Erythroblast (primary cell): Measurements from ENCODE around the gene PHEX.

ENCODE experiments used
- DNase-seq, 2 experiments: peaks; one replicate each; lab custom pipeline; 2025; lab: John Stamatoyannopoulos, UW
- GATA1 ChIP-seq: IDR thresholded peaks from 2 replicates; pipeline ENCODE4 v1.6.1; 2011; ENCODE audit warnings: low read depth, mild to moderate bottlenecking, control low read depth, low read length, moderate library complexity
- POLR2A ChIP-seq: IDR thresholded peaks from 2 replicates; pipeline ENCODE4 v1.6.1; 2011; ENCODE audit warnings: mild to moderate bottlenecking, low read length

Gene PHEX

GRCh38 chrX:22105231-22105630 lies 73.1 kb downstream of the PHEX start:
- DNase-seq = no peak
- TF ChIP-seq POLR2A = no peak
- no peak for TF ChIP-seq GATA1

GRCh38 chrX:22105971-22106370 lies 73.8 kb downstream of the PHEX start:
- no peak for TF ChIP-seq GATA1
- TF ChIP-seq POLR2A = no peak
- no peak for DNase-seq

DNA sequence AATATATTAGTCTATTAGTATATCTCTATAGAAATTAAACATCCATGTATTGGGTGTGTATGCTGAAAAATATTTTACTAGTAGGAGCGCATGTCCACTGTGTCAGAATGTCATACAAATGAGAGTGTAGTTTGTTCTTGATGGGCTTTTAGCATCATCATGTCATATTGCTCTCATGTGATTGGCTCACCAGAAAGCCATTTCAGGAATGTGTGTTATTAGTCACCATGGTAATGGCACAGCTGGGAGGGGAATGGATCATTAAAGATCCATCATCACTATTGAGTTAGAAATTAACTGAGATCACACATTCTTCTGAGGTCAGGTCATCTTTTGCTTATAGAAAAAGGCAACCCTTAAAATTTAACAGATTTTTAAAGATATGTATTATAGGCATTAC lies 77.3 kb downstream of the PHEX start:
- TF ChIP-seq POLR2A (no peak), GATA1 (no peak)
- DNase-seq = no peak

GRCh38 chrX:22110729-22111494 lies 78.8 kb downstream of the PHEX start:
- no peak for DNase-seq
- no peak for TF ChIP-seq GATA1
- TF ChIP-seq POLR2A = no peak

DNA sequence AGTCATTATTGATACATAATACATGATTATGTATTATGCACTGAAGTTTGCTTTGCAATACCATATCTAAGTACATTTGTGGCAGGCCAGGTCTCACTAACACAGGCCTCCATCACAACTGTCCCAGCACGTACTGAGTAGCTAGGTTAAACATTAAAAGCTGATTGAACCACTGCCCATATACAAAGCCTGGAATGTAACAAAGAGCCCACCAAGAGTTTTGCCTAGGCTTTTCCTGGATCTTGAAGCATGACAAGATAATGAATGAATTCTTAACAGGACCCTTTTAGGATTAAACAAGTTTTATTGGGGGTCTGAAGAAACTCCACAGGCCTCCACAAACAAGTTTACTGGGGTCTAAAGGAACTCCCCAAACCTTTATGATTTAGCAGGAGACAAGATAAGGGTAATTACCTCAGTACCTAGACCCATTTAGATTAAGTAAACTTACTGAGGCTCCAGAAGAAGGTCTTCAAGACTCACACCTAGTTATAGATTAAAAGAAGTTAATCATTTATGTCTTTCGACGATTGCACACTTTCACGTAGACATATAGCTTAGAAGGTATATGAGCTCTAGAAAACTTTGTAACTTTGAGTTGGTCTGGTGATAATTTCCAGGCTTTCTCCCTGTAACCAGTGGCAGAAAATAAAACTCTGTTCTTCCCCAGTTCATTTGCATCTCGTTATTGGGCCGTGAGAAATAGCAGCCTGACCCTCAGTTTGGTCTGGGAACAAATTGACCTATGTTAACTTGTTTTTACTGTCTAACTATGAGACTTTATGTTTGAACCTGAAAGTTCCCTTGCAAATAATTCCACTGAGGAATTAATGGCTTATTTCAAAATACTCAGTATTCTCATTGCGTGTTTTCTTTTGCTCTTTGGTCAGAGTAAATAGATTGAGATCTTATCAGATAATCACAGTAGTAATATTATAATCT lies 84.8 kb downstream of the PHEX start:
- DNase-seq = no peak
- no peak for TF ChIP-seq GATA1
- no peak for TF ChIP-seq POLR2A

- DNase-seq = no peak
- TF ChIP-seq POLR2A (no peak), GATA1 (no peak)
These were observed 85.5 kb downstream of the PHEX start for GRCh38 chrX:22117633-22118032.

GRCh38 chrX:22118161-22118830 lies 86.2 kb downstream of the PHEX start:
- DNase-seq = no peak
- TF ChIP-seq GATA1 (no peak), POLR2A (no peak)

DNA sequence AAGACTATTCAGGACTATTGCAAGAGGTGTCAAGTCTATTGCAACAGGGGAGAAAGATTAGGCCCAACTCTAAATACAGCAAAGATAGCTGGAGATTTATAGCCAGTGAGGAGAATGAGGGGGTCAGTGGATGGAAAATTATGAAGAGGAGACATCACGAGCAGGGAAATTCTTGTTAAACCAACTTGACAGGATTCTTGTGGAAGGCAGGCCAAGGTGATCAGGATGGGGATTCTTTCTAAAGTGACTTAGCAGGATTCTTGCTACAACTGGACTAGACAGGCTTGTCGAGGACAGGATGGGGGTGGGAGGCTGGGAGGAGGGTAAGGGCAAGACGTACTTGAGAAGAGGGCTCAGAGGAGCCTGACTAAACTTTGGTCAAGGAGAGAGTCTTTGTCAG lies 89.0 kb downstream of the PHEX start:
- DNase-seq = no peak
- TF ChIP-seq GATA1 (no peak), POLR2A (no peak)

DNA sequence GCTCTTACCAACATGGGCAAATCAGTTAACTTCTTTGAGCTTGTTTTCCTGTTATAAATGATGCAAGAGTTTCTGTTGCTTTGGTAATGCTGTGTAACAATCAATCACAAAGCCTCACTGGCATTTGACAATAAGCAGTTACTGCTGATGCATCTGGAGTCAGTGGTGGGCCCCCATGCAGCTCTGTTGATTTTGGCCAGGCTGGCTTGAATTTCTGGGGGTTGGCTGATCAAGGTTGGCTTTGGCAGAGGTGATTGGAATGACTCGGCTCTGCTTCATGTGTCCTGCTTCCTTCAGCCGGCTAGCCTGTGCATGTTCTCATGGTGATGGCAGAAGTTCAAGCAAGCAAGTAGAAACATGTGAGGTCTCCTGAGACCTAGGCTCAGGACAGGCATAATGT lies 90.4 kb downstream of the PHEX start:
- no peak for DNase-seq
- TF ChIP-seq GATA1 = no peak
- TF ChIP-seq POLR2A = no peak

- DNase-seq = no peak
These were observed 92.0 kb downstream of the PHEX start for GRCh38 chrX:22124098-22124497.

GRCh38 chrX:22125481-22125880 lies 93.4 kb downstream of the PHEX start:
- DNase-seq = no peak
- TF ChIP-seq POLR2A (no peak), GATA1 (no peak)

More at GRCh38 chrX:22124098-22124497, 92.0 kb downstream of the PHEX start:
- TF ChIP-seq POLR2A (no peak), GATA1 (no peak)

GRCh38 chrX:22126327-22126726 lies 94.2 kb downstream of the PHEX start:
- TF ChIP-seq POLR2A (no peak), GATA1 (no peak)
- no peak for DNase-seq

DNA sequence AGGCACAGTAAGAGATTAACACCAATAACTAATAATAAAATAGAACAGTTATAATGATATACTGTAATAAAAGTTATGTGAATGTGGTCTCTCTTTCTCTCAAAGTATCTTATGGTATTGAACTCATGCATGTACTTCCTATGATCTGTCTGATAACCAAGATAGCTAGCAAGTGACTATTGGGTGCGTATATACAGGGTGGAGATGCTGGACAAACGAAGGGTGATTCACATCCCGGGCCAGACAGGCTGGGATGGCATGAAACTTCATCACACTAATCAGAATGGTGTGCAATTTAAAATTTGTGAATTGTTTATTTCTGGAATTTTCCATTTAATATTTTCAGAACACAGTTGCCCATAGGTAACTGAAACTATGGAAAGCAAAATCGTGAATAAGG lies 96.8 kb downstream of the PHEX start:
- DNase-seq = no peak
- TF ChIP-seq GATA1 = no peak
- no peak for TF ChIP-seq POLR2A
